GM12878 (cell line): Measurements from ENCODE around the gene PNLIP. TPM values are rescaled to one million over a fixed set of nuclear protein-coding genes. Genes with fewer than 3 reads are reported as not detected.

Source experiments
- ATAC-seq: fragments of 200-7000 bp; cut with Tn5 transposase; 3 replicates; pipeline ENCODE4 v1.9.1; 2020; ENCODE audit warnings: mild to moderate bottlenecking, moderate library complexity
- BruUV-seq: library from RNA; stranded (reverse); fragments of 400-500 nt; replicated peaks from 2 replicates; lab custom pipeline; 2021; lab: Mats Ljungman, UMichigan
- CTCF ChIA-PET: fragments of 300-600 bp; sonication (Branson Sonifier 250); formaldehyde crosslinking; extraction: SDS; loops from one replicate; lab custom pipeline; 2021; ENCODE audit warnings: inconsistent platforms; lab: Yijun Ruan, JAX
- POLR2A ChIA-PET: fragments of 350-600 bp; formaldehyde crosslinking; extraction: SDS; loops from one replicate; lab custom pipeline; 2021; ENCODE audit warnings: inconsistent platforms; lab: Charles Lee
- RAD21 ChIA-PET: fragments of 300-600 bp; sonication (Branson Sonifier 250); formaldehyde crosslinking; loops from one replicate; lab custom pipeline; 2023; ENCODE audit warnings: antibody characterized with exemption; ENCODE audit not compliant: unreplicated experiment; lab: Charles Lee
- SMC1A ChIA-PET: fragments of 300-600 bp; sonication (Branson Sonifier 250); formaldehyde crosslinking; loops from one replicate; lab custom pipeline; 2023; ENCODE audit not compliant: unreplicated experiment, uncharacterized antibody; lab: Charles Lee
- DNase-seq: peaks from one replicate; pipeline ENCODE4 v3.0.0-alpha.2; 2011; ENCODE audit warnings: low read depth, low spot score
- FAIRE-seq: peaks from 3 replicates; lab custom pipeline; 2011; peaks lifted over from hg19 to GRCh38; lab: Jason Lieb, UNC
- H2AFZ ChIP-seq: 2 replicates; pipeline ENCODE4 v1.6.0; 2011; ENCODE audit warnings: low read depth, low read length, control low read depth; ENCODE audit not compliant: control insufficient read depth
- H3K27ac ChIP-seq: 2 replicates; pipeline ENCODE4 v1.5.1; 2011; ENCODE audit warnings: control low read depth; ENCODE audit not compliant: control insufficient read depth, insufficient read depth
- H3K27me3 ChIP-seq, 2 experiments: replicated peaks in 1 of 2; 2 replicates each; pipeline versions ENCODE4 v1.6.0 to v1.6.1; 2011; ENCODE audit warnings: low read length in 1 of 2; ENCODE audit not compliant: control insufficient read depth in 2 of 2, insufficient read depth in 2 of 2
- H3K36me3 ChIP-seq, 2 experiments: 2 replicates each; pipeline ENCODE4 v1.5.1; 2011; ENCODE audit warnings: low read length in 1 of 2; ENCODE audit not compliant: control insufficient read depth in 2 of 2, insufficient read depth in 2 of 2
- H3K4me1 ChIP-seq: 2 replicates; pipeline ENCODE4 v1.6.1; 2011; ENCODE audit warnings: mild to moderate bottlenecking, low read length, moderate library complexity, mixed read lengths; ENCODE audit not compliant: control insufficient read depth, insufficient read depth
- H3K4me2 ChIP-seq: 2 replicates; pipeline ENCODE4 v1.6.0; 2011; ENCODE audit warnings: control low read depth; ENCODE audit not compliant: control insufficient read depth, insufficient read depth
- H3K4me3 ChIP-seq: fragments of 200-600 bp; sonication (generic); 2 replicates; pipeline ENCODE4 v1.5.1; 2016
- H3K79me2 ChIP-seq: 2 replicates; pipeline ENCODE4 v1.6.0; 2011; ENCODE audit warnings: low read length; ENCODE audit not compliant: control insufficient read depth, insufficient read depth
- H3K9ac ChIP-seq: 2 replicates; pipeline ENCODE4 v1.8.0; 2011; ENCODE audit warnings: low read length, control low read depth, mixed read lengths; ENCODE audit not compliant: control insufficient read depth, insufficient read depth
- H3K9me3 ChIP-seq: replicated peaks from 3 replicates; pipeline ENCODE4 v1.5.1; 2011; ENCODE audit warnings: mild to moderate bottlenecking, low read length; ENCODE audit not compliant: control insufficient read depth, insufficient read depth
- H4K20me1 ChIP-seq: 2 replicates; pipeline ENCODE4 v1.6.0; 2011; ENCODE audit not compliant: control insufficient read depth, insufficient read depth
- BHLHE40 ChIP-seq, 2 experiments: fragments of 450-650 bp in 1 of 2; IDR thresholded peaks; 2 replicates each; pipeline ENCODE4 v1.6.1; 2011 to 2017; ENCODE audit warnings: low read depth in 2 of 2, borderline replicate concordance in 1 of 2, improper control_type of control experiment in 1 of 2, low read length in 1 of 2, mild to moderate bottlenecking in 1 of 2
- FOXM1 ChIP-seq: IDR thresholded peaks from 2 replicates; pipeline ENCODE4 v1.6.1; 2012; ENCODE audit warnings: low read depth, mild to moderate bottlenecking, inconsistent platforms, low read length, moderate library complexity
- GATAD2B ChIP-seq: fragments of 450-650 bp; conservative IDR thresholded peaks from 2 replicates; pipeline ENCODE4 v1.6.1; 2017; ENCODE audit warnings: low read depth, mild to moderate bottlenecking, moderate library complexity
- HDAC2 ChIP-seq: fragments of 200-600 bp; sonication (generic); IDR thresholded peaks from 2 replicates; pipeline ENCODE4 v1.6.1; 2017
- MTA2 ChIP-seq: fragments of 450-650 bp; IDR thresholded peaks from 2 replicates; pipeline ENCODE4 v1.6.1; 2016; ENCODE audit warnings: low read depth, mild to moderate bottlenecking, moderate library complexity
- NR2C2 ChIP-seq: IDR thresholded peaks from 2 replicates; pipeline ENCODE4 v1.6.1; 2011; ENCODE audit warnings: borderline replicate concordance, low read depth; ENCODE audit not compliant: control insufficient read depth, insufficient read length
- PML ChIP-seq: IDR thresholded peaks from 2 replicates; pipeline ENCODE4 v1.6.1; 2012; ENCODE audit warnings: low read length, inconsistent platforms
- POLR2AphosphoS2 ChIP-seq: IDR thresholded peaks from 2 replicates; pipeline ENCODE4 v1.6.1; 2011; ENCODE audit warnings: low read depth, mild to moderate bottlenecking, low read length, improper control_type of control experiment, moderate library complexity
- RB1 ChIP-seq: fragments of 450-650 bp; formaldehyde crosslinking; IDR thresholded peaks from 2 replicates; pipeline ENCODE4 v1.6.1; 2017; ENCODE audit warnings: mild to moderate bottlenecking, borderline replicate concordance
- RFX5 ChIP-seq: IDR thresholded peaks from 2 replicates; pipeline ENCODE4 v1.6.1; 2011; ENCODE audit warnings: low read depth, low read length, improper control_type of control experiment
- SMARCA5 ChIP-seq: fragments of 450-650 bp; IDR thresholded peaks from 2 replicates; pipeline ENCODE4 v1.6.1; 2017; ENCODE audit warnings: mild to moderate bottlenecking
- SMC3 ChIP-seq: IDR thresholded peaks from 2 replicates; pipeline ENCODE4 v1.6.1; 2011; ENCODE audit warnings: low read length, improper control_type of control experiment, borderline replicate concordance
- WGBS: methylation state at CpG from one replicate; pipeline ENCODE4 v1.1.6; 2016; ENCODE audit warnings: low lambda C conversion rate; ENCODE audit not compliant: insufficient replicate concordance, insufficient coverage; ENCODE audit errors: missing lambda C conversion rate; 5-methylcytosine and 5-hydroxymethylcytosine counted together
- in situ Hi-C: fragments of 300-500 bp; cut with MboI; formaldehyde crosslinking; loops from 9 replicates; pipeline ENCODE4 v1.14.3; 2018; ENCODE audit warnings: mixed read lengths
- intact Hi-C: fragments of 100-400 bp; cut with micrococcal nuclease; formaldehyde crosslinking; loops from one replicate; pipeline ENCODE4 v1.14.2; 2022; ENCODE audit not compliant: unreplicated experiment
- polyA plus RNA-seq, 11 experiments: library from polyadenylated mRNA; depleted of rRNA in 4 of 11; unstranded in 6 of 11; stranded (reverse) in 5 of 11; fragments of >200 nt; fragmentation: Nextera tagmentation in 4 of 11; fragmentation: Illumina TruSeq in 1 of 11; extraction: Ambion mirVana in 4 of 11; extraction: Trizol in 1 of 11; gene quantifications; 1 replicate in 1 of 11; 2 replicates in 10 of 11; pipeline versions ENCODE4 v1.2.1 to v1.2.3, GENCODE V29; 2011 to 2016; ENCODE audit warnings: inconsistent platforms in 2 of 11, missing spikeins in 2 of 11, low read depth in 1 of 11
- total RNA-seq, 4 experiments: library from RNA; depleted of rRNA in 3 of 4; stranded (reverse); fragments of >200 nt in 3 of 4; fragmentation: Illumina TruSeq in 1 of 4; extraction: Trizol in 1 of 4; gene quantifications; 2 replicates each; pipeline versions ENCODE4 v1.2.1 to v1.2.3, GENCODE V29; 2013 to 2021
- TF ChIP-seq, protein P1 (sequence below), 3 experiments: IDR thresholded peaks in 2 of 3; conservative IDR thresholded peaks in 1 of 3; 2 replicates each; pipeline ENCODE4 v1.5.1; 2011; ENCODE audit warnings: low read depth in 3 of 3, low read length in 3 of 3, mild to moderate bottlenecking in 3 of 3, control low read depth in 2 of 3, moderate library complexity in 2 of 3, inconsistent platforms in 1 of 3, mixed read lengths in 1 of 3; ENCODE audit not compliant: control insufficient read depth in 2 of 3, insufficient read depth in 1 of 3; ENCODE audit errors: extremely low read depth in 1 of 3
- TF ChIP-seq, protein P2 (sequence below): fragments of 450-650 bp; conservative IDR thresholded peaks from 2 replicates; pipeline ENCODE4 v1.6.1; 2017; ENCODE audit warnings: mild to moderate bottlenecking, moderate library complexity

Gene PNLIP
- total and polyA plus RNA-seq, 10 of the 15 experiments (the other 5 are each of a cell fraction or from before 2014, with no cell fraction given) = 1.1 TPM; not detected in 9

DNA sequence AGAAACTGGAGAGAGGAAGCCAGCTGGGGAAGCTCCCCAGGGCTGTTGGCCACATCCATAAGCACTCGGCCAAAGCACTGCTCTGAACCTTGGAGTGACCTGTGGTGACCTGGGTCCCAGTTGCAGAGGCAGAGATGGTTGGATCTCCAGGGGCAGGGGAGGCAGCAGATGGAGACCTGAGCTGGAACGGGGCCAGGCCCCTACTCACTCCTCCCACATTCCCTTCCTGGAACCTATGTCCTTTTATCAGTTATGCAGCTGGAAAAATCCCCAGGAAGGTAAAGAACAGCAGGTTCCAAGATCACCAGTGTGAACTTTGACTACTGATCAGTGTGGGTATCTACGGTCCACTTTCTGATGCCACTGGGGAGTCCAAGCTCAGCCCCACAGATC is 65.4 kb downstream of the PNLIP start:
- H3K9ac ChIP-seq = no peak overlapping the region
- FAIRE-seq = no peak
- no peaks in the 10 kb centered on the region for H4K20me1 ChIP-seq
- H3K9me3 ChIP-seq = no peaks in the 10 kb centered on the region
- ChIA-PET CTCF (interaction anchor here (0.9 kb wide), 1 partner anchor 89 kb away, joined by 3 read pairs; no protein-coding TSS in a partner anchor), SMC1A (no interaction called here), RAD21 (no interaction called here), POLR2A (no interaction called here)
- H3K79me2 ChIP-seq = no peaks in the 10 kb centered on the region
- no TSS peak for BruUV-seq
- WGBS = 25% methylated on average over 3 of the region's 3 CpGs
- in situ Hi-C loops (no loop called here), intact Hi-C loops (no loop called here)
- no peaks in the 10 kb centered on the region for H3K4me1 ChIP-seq
- ATAC-seq = no peak
- TF ChIP-seq NR2C2 (no peak), SMC3 (no peak), HDAC2 (no peak), PML (no peak), POLR2AphosphoS2 (no peak)
- TF ChIP-seq, all 136 proteins: peak for 0
- Histone ChIP-seq H3K27ac (no peak overlapping the region), H3K4me2 (no peak overlapping the region), H2AFZ (no peak overlapping the region), H3K4me3 (no peak overlapping the region), H3K27me3 (no peaks in the 10 kb centered on the region), H3K36me3 (no peaks in the 10 kb centered on the region)
- DNase-seq = no peak

DNA sequence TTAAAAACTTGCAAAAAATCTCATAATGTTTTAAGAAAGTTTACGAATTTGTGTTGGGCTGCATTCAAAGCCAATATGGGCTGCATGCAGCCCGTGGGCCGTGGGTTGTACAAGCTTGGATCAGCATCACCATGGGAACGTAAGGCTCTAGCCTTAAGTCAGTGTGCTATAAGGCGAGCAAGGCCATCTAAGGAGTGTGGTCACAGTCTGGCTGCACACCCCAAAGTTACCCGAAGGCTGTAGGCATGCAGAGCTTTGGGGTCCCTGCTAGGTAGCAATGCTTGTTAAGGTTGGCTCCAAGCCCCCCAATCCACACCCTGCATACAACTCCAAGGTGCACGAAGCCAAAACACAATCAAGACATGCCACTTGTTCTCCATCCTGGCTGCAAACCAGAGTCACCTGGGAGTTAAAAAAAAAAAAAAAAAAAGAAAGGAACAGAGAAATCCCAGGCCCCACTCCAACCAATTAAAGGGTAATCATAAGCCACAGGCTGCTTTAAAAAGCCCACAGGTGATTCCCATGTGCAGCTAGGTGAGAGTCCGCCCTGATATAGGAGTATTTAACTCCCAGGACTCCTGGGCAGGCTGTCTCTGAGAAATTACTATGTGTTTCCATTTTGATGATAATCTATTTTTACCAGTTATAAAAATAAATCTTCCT is 66.5 kb downstream of the PNLIP start:
- BruUV-seq = no TSS peak
- in situ Hi-C loops = no loop called here
- intact Hi-C loops = no loop called here
- ChIA-PET SMC1A (interaction anchor here (0.7 kb wide), 1 partner anchor 184 kb away, joined by 3 read pairs; no protein-coding TSS in a partner anchor), CTCF (interaction anchor here (0.9 kb wide), 1 partner anchor 90 kb away, joined by 3 read pairs; no protein-coding TSS in a partner anchor), RAD21 (no interaction called here), POLR2A (no interaction called here)
- no peak overlapping the region for H3K9ac ChIP-seq
- no peak for ATAC-seq
- WGBS = 5% methylated on average over 8 of the region's 8 CpGs
- H3K9me3 ChIP-seq = no peaks in the 10 kb centered on the region
- H3K36me3 ChIP-seq = no peaks in the 10 kb centered on the region
- FAIRE-seq = no peak
- H3K27me3 ChIP-seq = no peaks in the 10 kb centered on the region
- H3K4me3 ChIP-seq = no peak overlapping the region
- no peak overlapping the region for H3K27ac ChIP-seq
- no peaks in the 10 kb centered on the region for H3K79me2 ChIP-seq
- H3K4me2 ChIP-seq = no peak overlapping the region
- no peak overlapping the region for H2AFZ ChIP-seq
- H4K20me1 ChIP-seq = no peaks in the 10 kb centered on the region
- no peak for DNase-seq
- no peaks in the 10 kb centered on the region for H3K4me1 ChIP-seq
- TF ChIP-seq BHLHE40 (IDR thresholded peaks at IDR 0.05; ENCODE audit: borderline replicate concordance in 1 of 2, low read depth in 2 of 2, low read length in 1 of 2) (no peak), SMARCA5 (no peak), GATAD2B (no peak), RB1 (no peak), RFX5 (no peak), FOXM1 (no peak), MTA2 (no peak)
- TF ChIP-seq, protein P1, sequence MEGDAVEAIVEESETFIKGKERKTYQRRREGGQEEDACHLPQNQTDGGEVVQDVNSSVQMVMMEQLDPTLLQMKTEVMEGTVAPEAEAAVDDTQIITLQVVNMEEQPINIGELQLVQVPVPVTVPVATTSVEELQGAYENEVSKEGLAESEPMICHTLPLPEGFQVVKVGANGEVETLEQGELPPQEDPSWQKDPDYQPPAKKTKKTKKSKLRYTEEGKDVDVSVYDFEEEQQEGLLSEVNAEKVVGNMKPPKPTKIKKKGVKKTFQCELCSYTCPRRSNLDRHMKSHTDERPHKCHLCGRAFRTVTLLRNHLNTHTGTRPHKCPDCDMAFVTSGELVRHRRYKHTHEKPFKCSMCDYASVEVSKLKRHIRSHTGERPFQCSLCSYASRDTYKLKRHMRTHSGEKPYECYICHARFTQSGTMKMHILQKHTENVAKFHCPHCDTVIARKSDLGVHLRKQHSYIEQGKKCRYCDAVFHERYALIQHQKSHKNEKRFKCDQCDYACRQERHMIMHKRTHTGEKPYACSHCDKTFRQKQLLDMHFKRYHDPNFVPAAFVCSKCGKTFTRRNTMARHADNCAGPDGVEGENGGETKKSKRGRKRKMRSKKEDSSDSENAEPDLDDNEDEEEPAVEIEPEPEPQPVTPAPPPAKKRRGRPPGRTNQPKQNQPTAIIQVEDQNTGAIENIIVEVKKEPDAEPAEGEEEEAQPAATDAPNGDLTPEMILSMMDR (IDR thresholded peaks at IDR 0.05 in 2 of 3, conservative IDR thresholded peaks at IDR 0.05 in 1 of 3; ENCODE audit: control insufficient read depth in 2 of 3, extremely low read depth in 1 of 3, insufficient read depth in 1 of 3, low read depth in 3 of 3, low read length in 3 of 3) = no peak
- TF ChIP-seq, protein P2, sequence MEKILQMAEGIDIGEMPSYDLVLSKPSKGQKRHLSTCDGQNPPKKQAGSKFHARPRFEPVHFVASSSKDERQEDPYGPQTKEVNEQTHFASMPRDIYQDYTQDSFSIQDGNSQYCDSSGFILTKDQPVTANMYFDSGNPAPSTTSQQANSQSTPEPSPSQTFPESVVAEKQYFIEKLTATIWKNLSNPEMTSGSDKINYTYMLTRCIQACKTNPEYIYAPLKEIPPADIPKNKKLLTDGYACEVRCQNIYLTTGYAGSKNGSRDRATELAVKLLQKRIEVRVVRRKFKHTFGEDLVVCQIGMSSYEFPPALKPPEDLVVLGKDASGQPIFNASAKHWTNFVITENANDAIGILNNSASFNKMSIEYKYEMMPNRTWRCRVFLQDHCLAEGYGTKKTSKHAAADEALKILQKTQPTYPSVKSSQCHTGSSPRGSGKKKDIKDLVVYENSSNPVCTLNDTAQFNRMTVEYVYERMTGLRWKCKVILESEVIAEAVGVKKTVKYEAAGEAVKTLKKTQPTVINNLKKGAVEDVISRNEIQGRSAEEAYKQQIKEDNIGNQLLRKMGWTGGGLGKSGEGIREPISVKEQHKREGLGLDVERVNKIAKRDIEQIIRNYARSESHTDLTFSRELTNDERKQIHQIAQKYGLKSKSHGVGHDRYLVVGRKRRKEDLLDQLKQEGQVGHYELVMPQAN = no peak
